ENCODE results near the gene OCA2.
"Not testable (repeated sequence)": the region's sequence is repeated elsewhere in the genome, so short reads cannot be mapped to it uniquely, and the experiment has no call there.

OCA2 gene

GRCh38 chr15:27864086-27864485 lies 235.0 kb downstream of the OCA2 start:
- H3K4me3 ChIP-seq (ENCODE audit: low read depth in 1 of 2, low read length in 2 of 2), result no peak overlapping the region
- no peaks in the 10 kb centered on the region for H3K4me1 ChIP-seq (ENCODE audit: control insufficient read depth in 1 of 2, insufficient read depth in 2 of 2, low read length in 2 of 2)
- H3K36me3 ChIP-seq (ENCODE audit: control insufficient read depth in 1 of 2, insufficient read depth in 2 of 2, low read length in 2 of 2), result no peaks in the 10 kb centered on the region
- no peaks in the 10 kb centered on the region for H3K27me3 ChIP-seq (ENCODE audit: low read depth, low read length)
- H3K27ac ChIP-seq (ENCODE audit: low read length), result no peak overlapping the region
- H3K9me3 ChIP-seq (ENCODE audit: control insufficient read depth in 1 of 2, low read length in 2 of 2), result peaks cover 0 to 3% of the 10 kb centered on the region in 2 donors

- Histone ChIP-seq H3K4me3 (ENCODE audit: low read depth in 1 of 2, low read length in 2 of 2) (no peak overlapping the region), H3K9me3 (ENCODE audit: control insufficient read depth in 1 of 2, low read length in 2 of 2) (peaks cover 0 to 3% of the 10 kb centered on the region in 2 donors), H3K36me3 (ENCODE audit: control insufficient read depth in 1 of 2, insufficient read depth in 2 of 2, low read length in 2 of 2) (no peaks in the 10 kb centered on the region), H3K4me1 (ENCODE audit: control insufficient read depth in 1 of 2, insufficient read depth in 2 of 2, low read length in 2 of 2) (no peaks in the 10 kb centered on the region), H3K27ac (ENCODE audit: low read length) (no peak overlapping the region), H3K27me3 (ENCODE audit: low read depth, low read length) (no peaks in the 10 kb centered on the region)
These were observed 236.1 kb downstream of the OCA2 start for GRCh38 chr15:27863000-27863399.

GRCh38 chr15:27861171-27861570 lies 237.9 kb downstream of the OCA2 start:
- Histone ChIP-seq H3K9me3 (ENCODE audit: control insufficient read depth in 1 of 2, low read length in 2 of 2) (peaks cover 0 to 3% of the 10 kb centered on the region in 2 donors), H3K36me3 (ENCODE audit: control insufficient read depth in 1 of 2, insufficient read depth in 2 of 2, low read length in 2 of 2) (no peaks in the 10 kb centered on the region), H3K27ac (ENCODE audit: low read length) (no peak overlapping the region), H3K4me3 (ENCODE audit: low read depth in 1 of 2, low read length in 2 of 2) (no peak overlapping the region), H3K4me1 (ENCODE audit: control insufficient read depth in 1 of 2, insufficient read depth in 2 of 2, low read length in 2 of 2) (no peaks in the 10 kb centered on the region), H3K27me3 (ENCODE audit: low read depth, low read length) (no peaks in the 10 kb centered on the region)

- Histone ChIP-seq H3K36me3 (ENCODE audit: control insufficient read depth in 1 of 2, insufficient read depth in 2 of 2, low read length in 2 of 2) (no peaks in the 10 kb centered on the region), H3K9me3 (ENCODE audit: control insufficient read depth in 1 of 2, low read length in 2 of 2) (peaks cover 0 to 9% of the 10 kb centered on the region in 2 donors), H3K27ac (ENCODE audit: low read length) (no peak overlapping the region), H3K27me3 (ENCODE audit: low read depth, low read length) (no peaks in the 10 kb centered on the region), H3K4me3 (ENCODE audit: low read depth in 1 of 2, low read length in 2 of 2) (no peak overlapping the region), H3K4me1 (ENCODE audit: control insufficient read depth in 1 of 2, insufficient read depth in 2 of 2, low read length in 2 of 2) (no peaks in the 10 kb centered on the region)
These were observed 244.0 kb downstream of the OCA2 start for GRCh38 chr15:27855137-27855536.

- Histone ChIP-seq H3K27me3 (ENCODE audit: low read depth, low read length) (no peaks in the 10 kb centered on the region), H3K27ac (ENCODE audit: low read length) (no peak overlapping the region), H3K4me1 (ENCODE audit: control insufficient read depth in 1 of 2, insufficient read depth in 2 of 2, low read length in 2 of 2) (no peaks in the 10 kb centered on the region), H3K36me3 (ENCODE audit: control insufficient read depth in 1 of 2, insufficient read depth in 2 of 2, low read length in 2 of 2) (no peaks in the 10 kb centered on the region), H3K9me3 (ENCODE audit: control insufficient read depth in 1 of 2, low read length in 2 of 2) (peaks cover 0 to 9% of the 10 kb centered on the region in 2 donors), H3K4me3 (ENCODE audit: low read depth in 1 of 2, low read length in 2 of 2) (no peak overlapping the region)
These were observed 244.5 kb downstream of the OCA2 start for GRCh38 chr15:27854601-27855000.

GRCh38 chr15:27853624-27854455 lies 245.3 kb downstream of the OCA2 start:
- Histone ChIP-seq H3K27me3 (ENCODE audit: low read depth, low read length) (no peaks in the 10 kb centered on the region), H3K27ac (ENCODE audit: low read length) (no peak overlapping the region), H3K4me3 (ENCODE audit: low read depth in 1 of 2, low read length in 2 of 2) (no peak overlapping the region), H3K9me3 (ENCODE audit: control insufficient read depth in 1 of 2, low read length in 2 of 2) (peaks cover 0 to 13% of the 10 kb centered on the region in 2 donors), H3K4me1 (ENCODE audit: control insufficient read depth in 1 of 2, insufficient read depth in 2 of 2, low read length in 2 of 2) (no peaks in the 10 kb centered on the region), H3K36me3 (ENCODE audit: control insufficient read depth in 1 of 2, insufficient read depth in 2 of 2, low read length in 2 of 2) (no peaks in the 10 kb centered on the region)

- H3K27me3 ChIP-seq (ENCODE audit: low read depth, low read length), result no peaks in the 10 kb centered on the region
- H3K9me3 ChIP-seq (ENCODE audit: control insufficient read depth in 1 of 2, low read length in 2 of 2), result peaks cover 0 to 16% of the 10 kb centered on the region in 2 donors
- no peak overlapping the region for H3K4me3 ChIP-seq (ENCODE audit: low read depth in 1 of 2, low read length in 2 of 2)
- no peaks in the 10 kb centered on the region for H3K4me1 ChIP-seq (ENCODE audit: control insufficient read depth in 1 of 2, insufficient read depth in 2 of 2, low read length in 2 of 2)
- H3K27ac ChIP-seq (ENCODE audit: low read length), result no peak overlapping the region
- no peaks in the 10 kb centered on the region for H3K36me3 ChIP-seq (ENCODE audit: control insufficient read depth in 1 of 2, insufficient read depth in 2 of 2, low read length in 2 of 2)
These were observed 247.3 kb downstream of the OCA2 start for GRCh38 chr15:27851858-27852210.

GRCh38 chr15:27850981-27851857 lies 247.9 kb downstream of the OCA2 start:
- Histone ChIP-seq H3K36me3 (ENCODE audit: control insufficient read depth in 1 of 2, insufficient read depth in 2 of 2, low read length in 2 of 2) (no peaks in the 10 kb centered on the region), H3K4me3 (ENCODE audit: low read depth in 1 of 2, low read length in 2 of 2) (no peak overlapping the region), H3K9me3 (ENCODE audit: control insufficient read depth in 1 of 2, low read length in 2 of 2) (peaks cover 0 to 16% of the 10 kb centered on the region in 2 donors), H3K27me3 (ENCODE audit: low read depth, low read length) (no peaks in the 10 kb centered on the region), H3K27ac (ENCODE audit: low read length) (no peak overlapping the region), H3K4me1 (ENCODE audit: control insufficient read depth in 1 of 2, insufficient read depth in 2 of 2, low read length in 2 of 2) (no peaks in the 10 kb centered on the region)

GRCh38 chr15:27850050-27850449 lies 249.1 kb downstream of the OCA2 start:
- no peaks in the 10 kb centered on the region for H3K36me3 ChIP-seq (ENCODE audit: control insufficient read depth in 1 of 2, insufficient read depth in 2 of 2, low read length in 2 of 2)
- no peak overlapping the region for H3K4me3 ChIP-seq (ENCODE audit: low read depth in 1 of 2, low read length in 2 of 2)
- no peaks in the 10 kb centered on the region for H3K27me3 ChIP-seq (ENCODE audit: low read depth, low read length)
- H3K9me3 ChIP-seq (ENCODE audit: control insufficient read depth in 1 of 2, low read length in 2 of 2), result peaks cover 0 to 16% of the 10 kb centered on the region in 2 donors
- no peaks in the 10 kb centered on the region for H3K4me1 ChIP-seq (ENCODE audit: control insufficient read depth in 1 of 2, insufficient read depth in 2 of 2, low read length in 2 of 2)
- H3K27ac ChIP-seq (ENCODE audit: low read length), result no peak overlapping the region

GRCh38 chr15:27848936-27849335 lies 250.2 kb downstream of the OCA2 start:
- not testable (repeated sequence) for H3K36me3 ChIP-seq (ENCODE audit: control insufficient read depth in 1 of 2, insufficient read depth in 2 of 2, low read length in 2 of 2); H3K4me1 ChIP-seq (ENCODE audit: control insufficient read depth in 1 of 2, insufficient read depth in 2 of 2, low read length in 2 of 2); H3K27ac ChIP-seq (ENCODE audit: low read length); H3K4me3 ChIP-seq (ENCODE audit: low read depth in 1 of 2, low read length in 2 of 2); H3K27me3 ChIP-seq (ENCODE audit: low read depth, low read length); H3K9me3 ChIP-seq (ENCODE audit: control insufficient read depth in 1 of 2, low read length in 2 of 2)

- no peaks in the 10 kb centered on the region for H3K27me3 ChIP-seq (ENCODE audit: low read depth, low read length)
- H3K9me3 ChIP-seq (ENCODE audit: control insufficient read depth in 1 of 2, low read length in 2 of 2), result peaks cover 0 to 7% of the 10 kb centered on the region in 2 donors
- no peaks in the 10 kb centered on the region for H3K36me3 ChIP-seq (ENCODE audit: control insufficient read depth in 1 of 2, insufficient read depth in 2 of 2, low read length in 2 of 2)
- no peak overlapping the region for H3K27ac ChIP-seq (ENCODE audit: low read length)
- H3K4me3 ChIP-seq (ENCODE audit: low read depth in 1 of 2, low read length in 2 of 2), result no peak overlapping the region
- H3K4me1 ChIP-seq (ENCODE audit: control insufficient read depth in 1 of 2, insufficient read depth in 2 of 2, low read length in 2 of 2), result no peaks in the 10 kb centered on the region
These were observed 251.1 kb downstream of the OCA2 start for GRCh38 chr15:27847775-27848710.

Measured in muscle layer of duodenum (tissue), 2 donors.